ENCODE data around the gene C2CD3. TPM values are rescaled to one million over a fixed set of nuclear protein-coding genes. Genes with fewer than 3 reads are reported as not detected.

Gene C2CD3
- total and polyA plus RNA-seq, 9 of the 15 experiments (the other 6 are each of a cell fraction or from before 2014, with no cell fraction given), result 4.4 to 20.2 (median 15.4) TPM

- Histone ChIP-seq H3K79me2 (ENCODE audit: control insufficient read depth, insufficient read depth, low read length) (no peaks in the 10 kb centered on the region), H3K9me1 (ENCODE audit: control insufficient read depth, insufficient read depth, low read length) (no peaks in the 10 kb centered on the region), H4K20me1 (replicated peaks; ENCODE audit: control insufficient read depth, insufficient read depth, low read length) (peaks cover 6% of the 10 kb centered on the region; the same call in 1 of the 2 replicates), H3K4me2 (ENCODE audit: insufficient read depth, low read length) (no peak overlapping the region), H3K27me3 (ENCODE audit: control insufficient read depth in 2 of 2, insufficient read depth in 2 of 2, low read length in 2 of 2) (no peaks in the 10 kb centered on the region), H2AFZ (ENCODE audit: low read depth, low read length) (no peak overlapping the region), H3K4me1 (replicated peaks in 1 of 2; ENCODE audit: control insufficient read depth in 2 of 2, insufficient read depth in 2 of 2, low read length in 2 of 2) (peaks cover 0 to 11% of the 10 kb centered on the region in 2 experiments; a peak in 3 of 5 replicates), H3K4me3 (no peak overlapping the region), H3K9me3 (replicated peaks; ENCODE audit: control insufficient read depth, insufficient read depth, low read depth, low read length) (no peaks in the 10 kb centered on the region; the same call in 1 of the 2 replicates), H3K36me3 (ENCODE audit: control insufficient read depth, insufficient read depth, low read length) (peaks cover 29% of the 10 kb centered on the region; the same call in 2 of the 3 replicates), H3K27ac (ENCODE audit: extremely low read depth, low read depth, low read length) (no peak overlapping the region), H3K9ac (ENCODE audit: insufficient read depth in 1 of 2, low read depth in 2 of 2, low read length in 2 of 2) (no peak overlapping the region)
- ChIA-PET POLR2A (interaction anchor here (0.6 kb wide), 1 partner anchor 55 kb away, joined by 3 read pairs; no protein-coding TSS in a partner anchor), CTCF (ENCODE audit: low intra/inter-chr PET ratio) (no interaction called here)
- TF ChIP-seq MLX (CRISPR knock-in tag; conservative IDR thresholded peaks at IDR 0.05) (no peak), ZNF830 (CRISPR knock-in tag; IDR thresholded peaks at IDR 0.05) (no peak), HLTF (IDR thresholded peaks at IDR 0.05) (no peak)
- DNase-seq (ENCODE audit: extremely low read depth in 1 of 4, low spot score in 3 of 4) (no peak), ATAC-seq (no peak), FAIRE-seq (no peak)
- in situ Hi-C loops (cut with MboI) (no loop called here), intact Hi-C loops (cut with micrococcal nuclease) (no loop called here)
- BruUV-seq (replicated peaks), result no TSS peak
- WGBS (ENCODE audit: insufficient coverage, low coverage, missing lambda C conversion rate), result 100% methylated on average over 1 of the region's 1 CpG
Measured at GRCh38 chr11:74072721-74073120, 98.1 kb downstream of the C2CD3 start.

GRCh38 chr11:74072286-74072685 lies 98.5 kb downstream of the C2CD3 start:
- Histone ChIP-seq H3K9me3 (replicated peaks; ENCODE audit: control insufficient read depth, insufficient read depth, low read depth, low read length) (no peaks in the 10 kb centered on the region; the same call in 1 of the 2 replicates), H3K79me2 (ENCODE audit: control insufficient read depth, insufficient read depth, low read length) (no peaks in the 10 kb centered on the region), H3K36me3 (ENCODE audit: control insufficient read depth, insufficient read depth, low read length) (peaks cover 29% of the 10 kb centered on the region; the same call in 2 of the 3 replicates), H3K27ac (ENCODE audit: extremely low read depth, low read depth, low read length) (no peak overlapping the region), H4K20me1 (replicated peaks; ENCODE audit: control insufficient read depth, insufficient read depth, low read length) (peaks cover 6% of the 10 kb centered on the region; the same call in 1 of the 2 replicates), H3K9me1 (ENCODE audit: control insufficient read depth, insufficient read depth, low read length) (no peaks in the 10 kb centered on the region), H3K4me2 (ENCODE audit: insufficient read depth, low read length) (no peak overlapping the region), H2AFZ (ENCODE audit: low read depth, low read length) (no peak overlapping the region), H3K27me3 (ENCODE audit: control insufficient read depth in 2 of 2, insufficient read depth in 2 of 2, low read length in 2 of 2) (no peaks in the 10 kb centered on the region), H3K9ac (ENCODE audit: insufficient read depth in 1 of 2, low read depth in 2 of 2, low read length in 2 of 2) (no peak overlapping the region), H3K4me1 (replicated peaks in 1 of 2; ENCODE audit: control insufficient read depth in 2 of 2, insufficient read depth in 2 of 2, low read length in 2 of 2) (peaks cover 0 to 11% of the 10 kb centered on the region in 2 experiments; a peak in 3 of 5 replicates), H3K4me3 (no peak overlapping the region)
- intact Hi-C loops (cut with micrococcal nuclease) (no loop called here), in situ Hi-C loops (cut with MboI) (no loop called here)
- 56% methylated on average over 1 of the region's 1 CpG for WGBS (ENCODE audit: insufficient coverage, low coverage, missing lambda C conversion rate)
- no peak for FAIRE-seq
- BruUV-seq (replicated peaks), result no TSS peak
- ChIA-PET POLR2A (no interaction called here), CTCF (ENCODE audit: low intra/inter-chr PET ratio) (no interaction called here)
- no peak for ATAC-seq
- DNase-seq (ENCODE audit: extremely low read depth in 1 of 4, low spot score in 3 of 4), result no peak
- TF ChIP-seq RBM14 (IDR thresholded peaks at IDR 0.05; ENCODE audit: borderline replicate concordance, insufficient read depth, low read depth, low read length), result no peak
- TF ChIP-seq CBX1 (IDR thresholded peaks at IDR 0.05; ENCODE audit: low read depth), result no peak
- no peak for TF ChIP-seq ATF3 (IDR thresholded peaks at IDR 0.05)
- TF ChIP-seq ATF3 (CRISPR knock-in tag; conservative IDR thresholded peaks at IDR 0.05), result no peak
- no peak for TF ChIP-seq BCL6 (CRISPR knock-in tag; IDR thresholded peaks at IDR 0.05)
- TF ChIP-seq MAFG (tag; conservative IDR thresholded peaks at IDR 0.05), result no peak
- TF ChIP-seq POLR2A (conservative IDR thresholded peaks at IDR 0.05), result no peak
- TF ChIP-seq EGR1 (conservative IDR thresholded peaks at IDR 0.05), result no peak
- TF ChIP-seq STAT6 (CRISPR knock-in tag; IDR thresholded peaks at IDR 0.05), result no peak
- no peak for TF ChIP-seq FIP1L1 (IDR thresholded peaks at IDR 0.05; ENCODE audit: low read depth, low read length, poor library complexity, severe bottlenecking)
